Rectal smooth muscle tissue (tissue), 1 donor: ENCODE data around the gene DOCK3.

ENCODE experiments used
- H3K27ac ChIP-seq: one replicate; pipeline ENCODE4 v1.7.0; 2013; ENCODE audit warnings: low read depth, low read length, inconsistent platforms
- H3K27me3 ChIP-seq: one replicate; pipeline ENCODE4 v1.7.0; 2013; ENCODE audit warnings: low read length; ENCODE audit not compliant: control insufficient read depth, insufficient read depth
- H3K36me3 ChIP-seq: one replicate; pipeline ENCODE4 v1.7.0; 2013; ENCODE audit warnings: low read length; ENCODE audit not compliant: control insufficient read depth, insufficient read depth
- H3K4me1 ChIP-seq: one replicate; pipeline ENCODE4 v1.7.0; 2013; ENCODE audit warnings: low read length; ENCODE audit not compliant: control insufficient read depth, insufficient read depth
- H3K4me3 ChIP-seq: one replicate; pipeline ENCODE4 v1.7.0; 2013; ENCODE audit warnings: low read length
- H3K9ac ChIP-seq: one replicate; pipeline ENCODE4 v1.7.0; 2013; ENCODE audit warnings: low read length

Gene DOCK3

DNA sequence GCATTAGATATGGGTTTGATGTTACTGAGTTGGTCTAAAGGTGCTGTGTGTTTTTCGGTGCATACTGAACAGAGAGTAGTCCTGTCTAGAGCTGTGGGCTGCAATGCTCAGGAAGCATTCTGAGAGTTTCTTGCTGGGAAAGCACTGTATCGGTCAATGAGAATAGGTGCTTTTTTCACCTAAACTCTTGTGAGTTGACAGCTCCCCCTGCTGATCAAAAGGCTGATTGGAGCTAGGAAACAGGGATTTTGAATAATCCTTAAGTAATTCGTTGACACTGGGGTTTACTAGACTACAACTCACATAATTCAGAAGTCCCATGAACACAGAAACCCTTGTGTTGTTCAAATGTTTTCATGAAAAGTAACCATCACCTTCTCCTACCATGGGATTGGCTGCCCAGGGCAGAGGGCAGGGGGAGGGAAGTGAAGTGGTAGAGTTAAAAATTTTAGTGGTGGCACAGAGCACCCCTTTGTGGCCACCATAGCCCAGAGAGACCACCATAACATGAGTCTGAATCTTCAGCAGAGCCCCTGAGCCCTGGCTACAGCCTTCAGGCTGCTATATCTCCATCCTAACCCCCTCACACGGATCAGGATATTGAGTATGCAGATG lies 697.3 kb downstream of the DOCK3 start:
- Histone ChIP-seq H3K9ac (no peak overlapping the region), H3K36me3 (no peaks in the 10 kb centered on the region), H3K27ac (no peak overlapping the region), H3K4me3 (no peak overlapping the region), H3K4me1 (no peaks in the 10 kb centered on the region), H3K27me3 (no peaks in the 10 kb centered on the region)

DNA sequence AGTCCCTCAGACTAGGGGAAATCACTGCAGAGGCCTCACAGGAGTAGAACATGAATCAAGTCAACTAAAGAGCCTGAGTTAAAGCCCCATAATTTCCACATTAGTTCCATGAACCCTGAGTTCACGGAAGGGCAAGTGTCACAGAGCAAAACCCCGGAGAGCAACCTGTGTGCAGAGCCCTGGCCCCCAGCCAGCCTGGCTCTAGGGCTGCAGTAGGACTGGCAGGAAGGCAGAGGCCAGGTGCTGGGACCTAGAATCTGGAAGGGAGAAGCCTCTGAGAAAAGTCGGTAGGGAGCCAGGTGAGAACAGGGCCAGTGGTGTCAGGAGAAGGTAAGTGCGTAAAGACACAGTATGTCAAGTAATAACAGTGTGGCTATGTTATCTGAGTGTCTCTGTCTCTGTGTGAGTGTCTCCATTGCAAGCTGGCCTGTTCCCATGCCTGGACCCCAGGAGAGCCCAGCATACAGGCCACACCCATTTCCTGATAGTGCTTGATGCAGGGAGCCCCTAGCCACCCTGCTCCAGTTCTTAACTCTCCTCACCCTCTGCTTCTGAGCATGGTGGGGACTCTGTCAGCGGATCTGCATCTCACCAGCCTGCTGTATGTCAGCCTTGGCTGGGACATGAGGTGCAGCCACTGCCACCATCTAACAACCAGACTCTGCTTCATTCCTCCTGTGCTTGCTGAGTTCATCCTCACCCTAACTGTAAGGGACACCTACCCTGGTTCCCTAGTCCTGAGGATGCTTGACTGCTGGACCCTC lies 699.1 kb downstream of the DOCK3 start:
- Histone ChIP-seq H3K4me1 (no peaks in the 10 kb centered on the region), H3K4me3 (no peak overlapping the region), H3K9ac (no peak overlapping the region), H3K27me3 (no peaks in the 10 kb centered on the region), H3K36me3 (no peaks in the 10 kb centered on the region), H3K27ac (no peak overlapping the region)

DNA sequence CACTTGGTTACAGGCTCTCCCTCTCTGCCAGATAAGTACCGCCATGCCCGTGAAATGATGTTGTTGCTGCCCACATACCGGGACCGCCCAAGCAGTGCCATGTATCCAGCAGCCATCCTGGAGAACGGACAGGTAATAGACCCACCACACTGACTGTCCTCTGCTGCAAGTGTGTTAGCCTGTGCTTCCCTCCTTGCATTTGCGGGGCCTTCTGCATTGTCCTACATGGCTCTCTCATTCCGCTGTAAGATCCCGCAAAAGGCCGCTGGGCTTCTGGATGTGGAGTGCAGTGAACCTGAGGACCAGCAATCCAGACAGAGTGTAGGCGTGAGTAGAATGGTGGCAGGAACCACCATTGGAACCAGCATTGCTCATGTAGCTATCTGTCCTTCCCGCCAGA lies 699.7 kb downstream of the DOCK3 start:
- no peak overlapping the region for H3K9ac ChIP-seq
- H3K27ac ChIP-seq: no peak overlapping the region
- no peaks in the 10 kb centered on the region for H3K27me3 ChIP-seq
- H3K4me1 ChIP-seq: no peaks in the 10 kb centered on the region
- H3K36me3 ChIP-seq: no peaks in the 10 kb centered on the region
- H3K4me3 ChIP-seq: no peak overlapping the region

DNA sequence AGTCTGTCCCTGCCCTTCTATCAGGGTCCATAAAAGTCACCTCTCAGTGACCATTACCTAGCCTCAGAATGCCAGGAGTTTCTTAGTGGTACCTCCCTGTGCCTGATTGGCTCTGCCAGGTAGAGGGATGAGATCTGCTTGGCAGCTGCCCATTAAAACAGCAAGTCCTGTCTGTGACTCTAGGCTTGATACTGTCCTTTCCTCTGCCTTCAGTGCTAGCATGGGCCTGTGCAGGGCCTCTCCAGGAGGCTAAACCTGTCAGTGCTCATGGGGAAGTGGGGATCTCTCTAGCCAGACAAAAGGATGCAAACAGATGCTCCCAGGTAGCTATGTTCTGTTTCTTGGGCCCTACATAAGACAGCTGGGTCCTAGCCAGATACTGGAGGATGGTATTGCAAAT lies 700.4 kb downstream of the DOCK3 start:
- Histone ChIP-seq H3K27me3 (no peaks in the 10 kb centered on the region), H3K4me1 (no peaks in the 10 kb centered on the region), H3K4me3 (no peak overlapping the region), H3K9ac (no peak overlapping the region), H3K27ac (no peak overlapping the region), H3K36me3 (no peaks in the 10 kb centered on the region)

DNA sequence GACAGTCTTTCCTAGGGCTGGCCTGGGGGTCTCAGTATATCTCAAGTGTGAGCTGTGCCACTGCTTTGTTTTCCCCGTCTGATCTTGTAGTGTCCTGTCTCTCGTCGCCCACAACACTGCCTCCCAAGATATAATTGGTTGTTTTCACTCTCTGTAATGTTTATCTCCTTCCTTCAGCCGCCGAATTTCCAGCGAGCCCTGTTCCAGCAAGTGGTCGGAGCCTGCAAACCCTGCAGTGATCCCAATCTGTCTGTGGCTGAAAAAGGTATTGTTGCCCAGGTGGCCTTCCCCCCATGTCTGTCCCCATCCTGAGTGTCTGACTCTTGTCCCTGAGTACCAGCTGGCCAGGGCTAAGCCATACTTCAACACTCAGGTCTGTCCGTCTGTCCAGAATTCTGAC lies 700.8 kb downstream of the DOCK3 start:
- Histone ChIP-seq H3K4me1 (no peaks in the 10 kb centered on the region), H3K9ac (no peak overlapping the region), H3K27me3 (no peaks in the 10 kb centered on the region), H3K27ac (no peak overlapping the region), H3K36me3 (no peaks in the 10 kb centered on the region), H3K4me3 (no peak overlapping the region)

DNA sequence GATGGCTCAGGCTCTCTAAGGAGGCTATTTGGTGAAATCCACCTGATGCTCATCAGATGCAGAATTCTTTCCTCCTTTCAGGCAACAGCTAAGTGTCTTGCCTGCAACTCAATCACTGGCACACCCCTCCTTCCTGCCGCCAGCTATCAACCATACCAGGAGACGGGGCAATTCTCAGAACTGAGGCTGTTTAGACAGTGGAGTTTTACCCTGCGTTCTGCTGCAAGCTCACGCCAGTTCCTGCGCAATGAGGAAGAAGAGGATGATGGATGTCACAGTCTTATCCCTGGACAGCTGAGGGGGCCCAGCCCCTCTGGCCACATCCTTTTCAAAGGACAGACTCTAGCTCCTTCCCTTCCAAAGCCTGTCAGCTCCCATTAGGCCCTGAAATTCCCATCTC lies 703.3 kb downstream of the DOCK3 start:
- no peaks in the 10 kb centered on the region for H3K4me1 ChIP-seq
- H3K4me3 ChIP-seq: no peak overlapping the region
- no peak overlapping the region for H3K9ac ChIP-seq
- no peaks in the 10 kb centered on the region for H3K36me3 ChIP-seq
- no peaks in the 10 kb centered on the region for H3K27me3 ChIP-seq
- no peak overlapping the region for H3K27ac ChIP-seq

DNA sequence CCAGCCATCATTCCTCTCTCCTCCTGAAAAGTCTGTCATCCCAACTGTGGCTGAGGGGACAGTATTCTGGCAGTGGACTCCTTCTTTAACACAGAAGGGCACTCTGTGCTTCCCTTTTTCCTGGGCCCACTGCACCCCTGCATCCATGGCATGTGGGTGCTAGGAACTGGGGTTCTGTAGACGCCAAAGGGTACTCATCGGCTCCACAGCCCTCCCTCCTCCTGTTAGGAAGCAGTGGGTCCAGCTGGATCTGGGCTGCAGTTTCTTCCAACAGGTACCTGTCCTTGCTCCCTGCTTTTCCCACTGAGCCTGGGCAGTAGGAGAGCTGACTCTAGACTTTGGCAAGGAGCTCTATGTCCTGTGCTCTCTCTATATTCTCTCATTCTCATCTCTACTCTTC lies 704.0 kb downstream of the DOCK3 start:
- H3K9ac ChIP-seq: no peak overlapping the region
- H3K27ac ChIP-seq: no peak overlapping the region
- H3K4me1 ChIP-seq: no peaks in the 10 kb centered on the region
- H3K27me3 ChIP-seq: no peaks in the 10 kb centered on the region
- H3K4me3 ChIP-seq: no peak overlapping the region
- H3K36me3 ChIP-seq: no peaks in the 10 kb centered on the region

DNA sequence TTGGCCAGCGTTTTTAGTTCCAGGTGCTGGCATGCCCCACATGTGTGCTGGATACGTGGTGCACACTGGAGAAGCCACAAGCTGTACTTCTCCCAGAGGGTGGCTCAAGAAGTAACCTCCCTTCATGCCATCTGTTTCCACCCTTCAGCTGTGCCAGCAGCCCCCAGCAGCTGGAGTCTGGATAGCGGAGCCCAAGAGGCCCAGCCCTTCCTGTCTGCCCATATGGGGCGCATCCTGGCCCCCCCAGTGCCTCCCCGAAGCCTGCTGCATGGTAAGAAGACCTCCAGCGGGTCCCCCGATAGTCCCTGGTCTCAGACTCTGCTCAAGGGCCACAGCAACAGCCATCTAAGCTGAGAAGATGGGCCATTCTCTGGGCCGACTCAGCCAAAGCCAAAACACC lies 704.6 kb downstream of the DOCK3 start:
- H3K36me3 ChIP-seq: no peaks in the 10 kb centered on the region
- no peaks in the 10 kb centered on the region for H3K27me3 ChIP-seq
- no peak overlapping the region for H3K27ac ChIP-seq
- H3K4me1 ChIP-seq: peaks cover 3% of the 10 kb centered on the region
- H3K9ac ChIP-seq: no peak overlapping the region
- H3K4me3 ChIP-seq: no peak overlapping the region

DNA sequence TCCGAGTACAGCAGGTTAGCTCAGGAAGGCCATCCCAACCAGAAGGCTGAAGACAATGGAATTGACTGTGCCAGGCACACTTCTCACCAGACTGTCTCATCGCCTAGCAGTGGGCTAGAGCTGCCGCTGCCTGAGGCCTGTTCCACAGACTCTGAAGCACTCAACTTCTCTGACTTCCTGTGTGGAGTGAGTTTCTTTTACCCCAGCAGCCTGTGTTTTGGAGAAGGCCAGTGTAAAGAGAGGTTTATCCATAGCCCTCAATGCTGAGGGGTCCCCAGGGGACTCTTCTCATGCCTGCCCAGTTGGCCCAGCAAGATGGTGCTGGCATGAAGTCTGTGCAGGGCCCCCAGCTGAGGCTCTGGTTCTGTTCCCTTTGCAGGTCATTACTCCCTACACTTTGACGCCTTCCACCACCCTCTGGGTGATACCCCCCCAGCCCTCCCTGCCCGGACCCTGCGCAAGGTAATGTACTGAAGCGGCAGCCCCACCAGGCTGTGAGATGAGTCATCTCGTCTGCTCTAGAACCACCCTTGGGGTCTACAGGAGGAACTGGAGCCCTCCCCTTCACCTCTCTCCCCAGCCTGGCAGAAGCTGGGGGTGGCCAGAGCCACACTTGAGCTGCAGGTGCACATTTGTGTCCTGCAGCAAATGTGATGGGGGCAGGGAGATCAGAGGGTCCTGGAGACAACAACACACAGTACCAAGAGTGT lies 705.2 kb downstream of the DOCK3 start:
- no peak overlapping the region for H3K27ac ChIP-seq
- no peaks in the 10 kb centered on the region for H3K27me3 ChIP-seq
- H3K9ac ChIP-seq: no peak overlapping the region
- peaks cover 3% of the 10 kb centered on the region for H3K4me1 ChIP-seq
- H3K36me3 ChIP-seq: no peaks in the 10 kb centered on the region
- H3K4me3 ChIP-seq: no peak overlapping the region

DNA sequence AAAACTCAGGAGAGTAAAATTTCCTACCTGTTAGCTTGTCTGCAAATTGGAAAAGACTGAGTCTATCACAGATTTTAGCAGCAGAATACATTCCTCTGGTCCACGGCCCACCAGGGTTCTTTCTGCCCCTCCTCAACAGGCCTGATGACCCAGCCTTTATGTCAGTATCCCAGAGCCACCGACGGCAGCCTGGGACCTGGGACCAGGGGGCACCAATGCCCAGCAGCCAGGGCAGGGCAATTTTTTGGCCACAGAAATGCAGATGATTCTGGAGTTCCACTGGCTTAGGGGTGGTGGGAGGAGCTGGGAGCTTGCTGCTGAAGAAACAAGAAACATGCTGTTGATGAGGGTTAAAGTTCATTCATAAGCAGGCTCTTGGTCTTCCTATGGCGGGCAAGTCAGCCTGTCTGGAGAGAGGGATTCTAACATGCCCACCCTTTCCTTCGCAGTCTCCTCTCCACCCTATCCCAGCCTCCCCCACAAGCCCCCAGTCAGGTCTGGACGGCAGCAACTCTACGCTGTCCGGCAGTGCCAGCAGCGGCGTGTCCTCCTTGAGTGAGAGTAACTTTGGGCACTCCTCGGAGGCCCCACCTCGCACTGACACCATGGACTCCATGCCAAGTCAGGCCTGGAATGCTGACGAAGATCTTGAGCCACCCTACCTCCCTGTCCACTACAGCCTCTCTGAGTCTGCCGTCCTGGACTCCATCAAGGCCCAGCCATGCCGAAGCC lies 706.0 kb downstream of the DOCK3 start:
- peaks cover 6% of the 10 kb centered on the region for H3K4me1 ChIP-seq
- H3K9ac ChIP-seq: no peak overlapping the region
- no peaks in the 10 kb centered on the region for H3K36me3 ChIP-seq
- no peak overlapping the region for H3K4me3 ChIP-seq
- H3K27ac ChIP-seq: no peak overlapping the region
- H3K27me3 ChIP-seq: no peaks in the 10 kb centered on the region

DNA sequence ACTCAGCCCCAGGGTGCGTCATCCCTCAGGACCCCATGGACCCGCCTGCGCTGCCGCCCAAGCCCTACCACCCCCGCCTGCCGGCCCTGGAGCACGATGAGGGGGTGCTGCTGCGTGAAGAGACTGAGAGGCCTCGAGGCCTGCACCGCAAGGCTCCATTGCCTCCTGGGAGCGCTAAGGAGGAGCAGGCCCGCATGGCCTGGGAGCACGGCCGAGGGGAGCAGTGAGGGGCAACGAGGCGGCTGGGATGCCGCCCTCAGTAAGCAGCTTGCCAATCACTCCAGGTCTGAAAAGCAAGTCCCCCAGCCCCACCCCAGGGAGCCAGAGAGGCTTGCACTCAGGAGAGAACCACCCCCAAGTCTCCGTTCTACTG lies 706.6 kb downstream of the DOCK3 start:
- H3K4me1 ChIP-seq: peaks cover 11% of the 10 kb centered on the region
- no peaks in the 10 kb centered on the region for H3K27me3 ChIP-seq
- H3K36me3 ChIP-seq: no peaks in the 10 kb centered on the region
- no peak overlapping the region for H3K27ac ChIP-seq
- no peak overlapping the region for H3K9ac ChIP-seq
- H3K4me3 ChIP-seq: no peak overlapping the region

DNA sequence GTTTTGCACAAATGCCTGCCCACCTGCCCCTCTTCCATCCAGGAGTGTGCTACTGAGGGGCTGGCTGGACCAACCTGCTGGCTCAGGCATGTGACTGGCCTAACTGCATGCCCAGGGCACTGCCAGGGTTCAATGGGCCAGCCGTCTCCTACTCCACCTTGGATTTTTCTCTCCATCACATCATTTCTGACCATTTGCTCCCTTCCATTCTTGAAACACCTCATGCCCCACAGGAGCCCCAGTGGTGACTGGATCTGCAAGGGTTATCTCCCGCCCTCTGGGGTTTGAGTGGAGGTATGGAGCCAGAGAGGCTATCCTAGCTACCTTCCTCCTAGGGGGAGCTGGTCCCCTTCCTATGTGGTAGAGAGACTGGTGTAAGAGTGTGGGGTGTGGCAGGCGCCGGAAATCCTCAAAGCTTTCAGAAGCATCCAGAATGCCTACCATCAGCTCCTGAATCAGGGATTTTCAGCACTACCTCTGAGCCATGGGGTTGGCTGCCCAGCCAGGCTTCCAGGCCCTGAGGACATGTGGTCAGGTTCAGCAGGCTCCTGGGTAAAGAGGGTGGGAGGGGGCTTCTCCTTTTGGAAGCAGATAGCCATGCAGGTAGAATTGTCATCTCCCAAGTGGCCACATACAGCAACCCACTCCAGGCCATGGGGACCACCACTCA lies 707.5 kb downstream of the DOCK3 start:
- H3K27me3 ChIP-seq: no peaks in the 10 kb centered on the region
- no peak overlapping the region for H3K9ac ChIP-seq
- H3K36me3 ChIP-seq: no peaks in the 10 kb centered on the region
- H3K4me1 ChIP-seq: peaks cover 12% of the 10 kb centered on the region
- no peak overlapping the region for H3K27ac ChIP-seq
- H3K4me3 ChIP-seq: no peak overlapping the region
